Adrenal gland (tissue), 5 donors: ENCODE results near the gene ARL8B.

Source experiments
- CTCF ChIP-seq, 6 experiments: fragments of 450-650 bp in 4 of 6; fragments of 200-600 bp in 2 of 6; sonication (generic) in 1 of 6; IDR thresholded peaks; 1 replicate in 5 of 6; 2 replicates in 1 of 6; pipeline versions ENCODE4 v1.5.1 to v1.8.0; 2016 to 2021; ENCODE audit warnings: antibody characterized with exemption in 6 of 6, mild to moderate bottlenecking in 2 of 6, moderate library complexity in 1 of 6
- POLR2A ChIP-seq, 2 donors: fragments of 450-650 bp; IDR thresholded peaks; one replicate each; pipeline ENCODE4 v1.6.1; 2017; ENCODE audit warnings: antibody characterized with exemption in 2 of 2, mild to moderate bottlenecking in 2 of 2, moderate library complexity in 1 of 2
- donor health status: DM: no; HTN: no; CAD: no.

- TF ChIP-seq CTCF (IDR thresholded peaks at IDR 0.05): no peak
- TF ChIP-seq POLR2A (IDR thresholded peaks at IDR 0.05): no peak
Measured at GRCh38 chr3:5087209-5087608, 34.9 kb upstream of the ARL8B start.
